Pulmonary artery endothelial cell (primary cell): Measurements from ENCODE around the gene SHPK. TPM values are rescaled to one million over a fixed set of nuclear protein-coding genes. Genes with fewer than 3 reads are reported as not detected.
A peak's percentile ranks its signal among the peaks of the same experiment; 100 is the strongest.

Experiments
- DNase-seq: peaks from one replicate; pipeline ENCODE4 v3.0.0-alpha.2; 2011; ENCODE audit warnings: low read depth, low spot score
- total RNA-seq: library from RNA; depleted of rRNA; stranded (reverse); fragments of >200 nt; gene quantifications from 2 replicates; pipeline ENCODE4 v1.2.3, GENCODE V29; 2014

Gene SHPK, protein sequence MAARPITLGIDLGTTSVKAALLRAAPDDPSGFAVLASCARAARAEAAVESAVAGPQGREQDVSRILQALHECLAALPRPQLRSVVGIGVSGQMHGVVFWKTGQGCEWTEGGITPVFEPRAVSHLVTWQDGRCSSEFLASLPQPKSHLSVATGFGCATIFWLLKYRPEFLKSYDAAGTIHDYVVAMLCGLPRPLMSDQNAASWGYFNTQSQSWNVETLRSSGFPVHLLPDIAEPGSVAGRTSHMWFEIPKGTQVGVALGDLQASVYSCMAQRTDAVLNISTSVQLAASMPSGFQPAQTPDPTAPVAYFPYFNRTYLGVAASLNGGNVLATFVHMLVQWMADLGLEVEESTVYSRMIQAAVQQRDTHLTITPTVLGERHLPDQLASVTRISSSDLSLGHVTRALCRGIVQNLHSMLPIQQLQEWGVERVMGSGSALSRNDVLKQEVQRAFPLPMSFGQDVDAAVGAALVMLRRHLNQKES
- 19.5 and 21.8 TPM in 2 replicates for total RNA-seq

DNA sequence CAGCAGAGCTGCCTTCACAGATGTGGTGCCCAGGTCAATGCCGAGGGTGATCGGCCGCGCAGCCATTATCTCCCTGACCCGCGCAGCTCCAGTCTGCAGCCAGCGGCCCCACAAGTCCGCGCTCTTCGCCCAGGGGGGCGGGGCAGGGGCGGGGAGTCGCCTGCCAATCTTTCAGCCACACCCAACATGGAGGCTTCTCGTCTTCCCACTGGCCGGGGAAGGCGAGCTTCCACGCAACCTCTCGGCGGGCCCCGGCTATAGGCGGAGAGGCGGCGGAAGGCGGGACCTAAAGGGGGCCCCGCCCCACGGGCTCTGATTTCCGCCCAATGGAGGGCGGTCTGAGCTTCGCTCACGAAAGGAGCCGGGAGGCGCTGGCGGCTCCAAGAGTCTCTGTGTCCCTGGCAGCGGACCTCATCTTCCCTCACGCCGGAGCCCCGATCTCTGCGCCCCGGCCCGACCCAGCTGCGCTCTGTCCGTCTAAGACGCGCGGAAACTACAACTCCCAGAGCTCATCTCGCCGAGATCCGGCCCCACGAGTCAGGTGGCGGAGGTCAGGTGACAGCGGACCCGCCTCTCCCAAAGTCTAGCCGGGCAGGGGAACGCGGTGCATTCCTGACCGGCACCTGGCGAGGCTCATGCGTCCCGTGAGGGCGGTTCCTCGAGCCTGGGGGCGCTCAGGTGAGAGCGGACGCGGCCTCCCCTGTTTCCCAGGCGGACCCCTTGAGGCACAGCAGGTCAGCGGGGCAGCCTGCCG lies at the start of gene SHPK, which contains the start of gene CTNS:
Gene SHPK (minus strand): TSS at position 97 of the 754 bp plus-strand sequence. CDS start 31 bp downstream, at position 66.
Gene CTNS (plus strand): TSS at position 607 of the 754 bp plus-strand sequence. CDS start 3,447 bp downstream, outside the sequence.
- peak; percentile 85 for DNase-seq

DNA sequence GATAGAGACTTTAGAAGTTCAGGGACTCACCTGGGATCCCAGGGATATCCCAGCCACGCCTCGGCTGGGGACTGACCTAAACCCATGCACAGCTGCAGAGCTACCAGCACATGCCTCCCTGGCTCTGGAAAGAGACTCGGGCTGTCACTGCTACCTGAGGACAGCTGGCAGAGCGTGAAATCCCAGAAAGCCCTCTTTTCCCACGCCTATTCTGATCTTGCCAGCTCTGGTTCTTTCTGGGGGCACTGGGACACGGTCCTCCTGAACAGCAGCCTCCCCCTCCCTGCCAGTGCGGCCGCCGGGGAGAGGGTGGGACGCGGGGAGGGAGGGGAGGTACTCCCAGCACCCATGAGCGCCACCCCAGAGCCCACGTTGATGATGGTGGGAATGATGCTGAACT lies 49.1 kb upstream of the SHPK start:
- no peak for DNase-seq

DNA sequence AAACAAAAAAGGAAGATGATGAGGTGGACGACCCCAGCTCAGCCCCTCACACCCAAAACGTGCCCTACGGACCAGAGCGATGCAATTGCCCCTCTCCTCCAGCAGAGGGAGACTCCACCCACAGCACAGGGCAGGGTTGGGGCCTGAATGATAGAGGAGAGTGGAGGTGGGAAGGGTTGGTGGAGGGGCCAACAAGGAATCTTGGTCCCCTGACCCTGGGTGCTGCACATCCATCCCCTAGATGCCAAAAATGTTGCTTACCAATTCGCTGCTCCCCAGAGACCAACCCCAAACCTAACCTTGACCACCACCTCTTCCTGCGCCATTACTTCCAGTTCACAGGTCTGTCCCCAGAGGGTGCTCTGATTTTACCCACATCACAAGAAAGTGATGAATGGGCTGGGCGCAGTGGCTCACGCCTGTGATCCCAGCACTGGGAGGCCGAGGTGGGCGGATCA lies 47.0 kb upstream of the SHPK start:
- no peak for DNase-seq

DNA sequence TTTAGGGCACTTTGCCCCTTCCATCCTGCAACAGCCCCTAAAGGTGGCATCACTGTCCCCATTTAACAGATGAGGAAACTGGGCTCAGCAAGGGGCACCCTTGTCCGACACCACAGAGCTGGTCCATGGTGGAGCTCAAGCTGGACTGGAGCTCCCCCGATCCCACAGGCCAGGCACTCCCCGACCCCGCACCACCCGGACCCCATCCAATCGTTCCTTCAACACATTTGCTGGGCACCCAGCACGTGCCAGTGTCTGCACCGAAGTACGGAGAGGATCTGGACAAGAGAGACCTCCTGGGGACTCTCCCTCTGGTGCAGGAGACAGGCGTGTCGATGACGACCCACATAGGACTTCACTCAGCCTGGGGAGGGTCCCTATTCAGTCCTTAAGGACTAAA lies 46.0 kb upstream of the SHPK start:
- DNase-seq, result no peak

DNA sequence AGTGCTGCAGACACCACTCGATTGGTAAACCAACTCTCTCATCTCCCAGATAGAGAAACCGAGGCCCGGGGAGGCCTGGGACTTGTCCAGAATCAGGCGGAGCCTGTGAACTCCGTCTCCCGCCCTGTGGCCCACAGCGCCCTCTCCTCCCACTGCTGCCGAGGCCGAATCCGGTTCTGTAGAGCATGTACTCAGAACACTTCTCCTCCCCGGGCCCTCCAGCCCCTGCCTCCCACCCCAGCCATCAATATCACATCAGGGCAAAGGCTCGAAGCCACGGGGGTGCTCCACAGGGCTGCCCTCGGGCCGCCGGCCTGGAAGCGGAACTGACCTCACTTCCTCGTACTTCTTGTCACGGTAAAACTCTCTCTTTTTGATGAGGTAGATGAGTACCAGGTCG lies 45.5 kb upstream of the SHPK start:
- no peak for DNase-seq

DNA sequence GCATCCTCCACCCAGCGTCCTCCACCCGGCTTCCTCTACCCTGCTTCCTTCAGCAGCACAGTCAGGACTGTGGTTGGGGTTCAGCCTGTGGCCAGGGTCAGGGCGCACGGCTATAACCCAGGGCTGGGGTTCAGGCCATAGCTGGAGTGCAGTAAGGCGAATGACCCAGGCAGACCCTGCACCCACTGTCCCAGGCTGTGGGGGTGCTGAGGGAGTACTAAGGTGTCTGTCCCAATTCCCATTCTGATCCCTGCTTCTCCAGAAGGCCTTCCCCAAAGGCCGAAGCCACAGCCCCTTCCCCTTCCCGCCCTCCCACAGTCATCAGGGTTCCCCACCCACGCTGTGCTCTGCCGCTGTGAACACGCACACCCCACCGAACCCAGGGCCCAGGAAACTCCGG lies 45.0 kb upstream of the SHPK start:
- DNase-seq, result no peak

DNA sequence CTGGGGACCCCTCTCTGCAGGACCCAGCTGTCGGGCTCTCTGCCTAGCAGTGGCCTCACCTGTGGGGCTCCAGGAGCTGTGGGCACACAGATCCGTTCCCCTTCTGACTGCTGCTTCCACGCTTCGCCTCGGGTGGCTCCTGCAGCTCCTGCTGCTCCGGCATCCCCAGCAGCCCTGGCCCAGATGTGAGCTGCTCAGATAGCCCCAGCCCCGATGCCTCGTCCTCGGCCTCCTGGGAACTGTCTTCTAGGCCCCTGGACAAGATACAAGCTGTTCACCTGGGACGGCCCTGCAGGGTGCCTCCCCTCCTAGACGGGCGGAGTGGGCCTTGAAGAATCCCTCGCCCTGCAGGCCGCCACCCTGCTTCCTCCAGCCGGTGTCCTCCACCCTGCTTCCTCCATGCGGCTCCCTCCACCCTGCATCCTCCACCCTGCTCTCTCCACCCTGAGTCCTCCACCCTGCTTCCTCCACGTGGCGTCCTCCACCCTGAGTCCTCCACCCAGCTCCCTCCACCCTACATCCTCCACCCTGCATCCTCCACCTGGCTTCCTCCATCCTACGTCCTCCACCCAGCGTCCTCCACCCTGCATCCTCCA lies 43.6 kb upstream of the SHPK start:
- DNase-seq, result no peak

DNA sequence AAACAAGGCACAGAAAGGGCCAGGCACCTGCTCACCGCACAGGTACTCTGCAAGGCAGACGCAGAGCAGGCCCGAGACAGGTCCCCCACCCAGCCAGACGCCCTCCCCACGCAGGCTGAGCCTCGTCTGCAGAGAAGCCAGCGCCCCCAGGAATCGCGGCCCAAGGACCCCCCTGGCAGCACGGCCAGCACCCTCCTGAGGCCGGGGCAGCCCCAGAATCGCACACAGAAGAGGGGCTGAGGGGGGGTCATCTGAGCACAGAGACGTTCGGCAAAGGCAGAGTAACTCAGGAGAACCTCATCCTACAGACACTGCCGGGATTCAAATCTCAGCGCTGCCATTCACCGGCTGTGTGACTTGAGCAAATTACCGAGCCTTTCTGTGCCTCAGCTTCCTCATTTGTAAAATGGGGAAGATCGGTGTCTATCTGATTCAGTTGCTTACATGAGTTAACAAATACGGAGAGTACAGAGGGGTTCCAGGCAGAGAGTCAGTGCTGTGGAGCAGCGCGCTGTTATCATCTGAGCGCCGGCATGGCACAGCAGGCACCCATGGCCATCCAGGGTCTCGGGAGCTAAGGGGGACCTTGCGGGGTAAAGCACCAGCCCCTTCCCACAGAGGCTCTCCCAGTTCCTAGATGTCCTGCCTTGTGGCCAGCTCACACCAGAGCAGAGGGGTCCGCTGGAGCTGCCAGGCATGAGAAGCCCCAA lies 42.9 kb upstream of the SHPK start:
- no peak for DNase-seq

DNA sequence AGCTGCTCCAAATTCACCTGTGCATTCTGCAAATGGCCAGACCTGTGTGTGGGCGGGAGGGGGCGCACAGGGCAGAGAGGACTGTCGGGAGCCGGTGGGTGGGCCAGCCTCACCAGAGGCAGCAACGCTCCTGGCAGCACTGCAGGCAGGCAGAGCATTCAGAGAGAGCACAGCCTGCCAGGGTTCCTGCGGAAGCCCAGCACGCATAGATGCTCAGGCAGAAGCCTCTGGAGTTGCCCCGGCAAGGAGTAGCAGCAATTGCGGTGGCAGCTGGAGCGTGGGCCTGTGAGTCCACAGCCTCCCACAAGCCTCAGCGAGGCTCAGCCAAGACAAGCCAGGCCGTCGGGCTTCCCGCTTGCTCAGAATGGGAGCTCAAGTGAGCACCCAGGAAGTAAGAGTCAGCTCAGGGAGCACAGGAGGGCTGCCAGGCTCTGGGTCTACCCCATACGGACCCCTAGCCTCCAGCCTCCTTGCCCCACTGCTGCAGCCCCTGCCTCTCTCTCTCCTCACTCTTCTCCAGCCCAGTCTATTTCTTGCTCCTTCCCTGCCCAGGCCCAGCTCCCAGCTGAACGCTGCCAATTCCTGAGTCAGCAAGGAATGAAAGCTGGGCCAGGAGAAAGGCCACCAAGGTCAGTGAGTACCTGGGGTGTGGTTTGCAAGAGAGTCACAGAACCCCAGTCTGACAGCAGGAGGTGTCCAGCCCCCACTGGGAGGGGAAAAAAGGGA lies 42.2 kb upstream of the SHPK start:
- no peak for DNase-seq

DNA sequence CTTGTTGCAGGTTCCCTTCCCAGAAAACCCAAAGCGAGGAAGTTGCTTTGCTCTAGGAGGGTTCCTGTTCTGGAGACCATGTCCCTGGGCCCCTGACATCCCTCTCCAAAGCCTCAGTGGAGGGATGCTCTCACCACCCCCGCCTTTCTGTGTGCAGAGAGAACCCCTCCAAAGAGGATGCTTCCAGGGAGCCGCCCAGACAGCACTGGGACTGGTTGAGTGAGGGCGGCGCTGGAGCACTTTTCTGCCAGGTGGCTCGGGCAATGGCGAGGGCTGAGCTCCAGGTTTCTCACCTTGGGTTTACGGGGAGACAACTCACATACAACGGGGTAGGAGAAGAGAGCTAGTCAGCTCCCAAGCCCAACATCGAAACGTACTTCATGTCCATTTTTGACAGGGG lies 39.8 kb upstream of the SHPK start:
- DNase-seq, result no peak

DNA sequence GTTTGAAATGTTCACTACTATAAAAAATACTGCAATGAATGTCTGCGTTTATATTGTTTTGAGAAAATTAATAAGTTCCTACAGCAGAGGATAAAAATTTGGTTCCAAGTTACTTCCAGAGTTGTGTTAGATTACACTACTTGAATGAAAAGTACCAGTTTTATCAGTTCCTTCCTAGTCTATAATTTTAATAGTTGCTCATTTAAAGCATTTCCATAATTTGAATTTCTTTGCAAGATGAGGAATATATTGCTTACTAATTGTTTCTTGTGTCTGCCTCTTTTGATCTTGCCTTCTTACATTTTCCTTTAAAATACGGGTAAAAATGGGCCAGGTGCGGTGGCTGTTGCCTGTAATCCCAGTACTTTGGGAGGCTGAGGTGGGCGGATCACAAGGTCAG lies 36.5 kb upstream of the SHPK start:
- no peak for DNase-seq

DNA sequence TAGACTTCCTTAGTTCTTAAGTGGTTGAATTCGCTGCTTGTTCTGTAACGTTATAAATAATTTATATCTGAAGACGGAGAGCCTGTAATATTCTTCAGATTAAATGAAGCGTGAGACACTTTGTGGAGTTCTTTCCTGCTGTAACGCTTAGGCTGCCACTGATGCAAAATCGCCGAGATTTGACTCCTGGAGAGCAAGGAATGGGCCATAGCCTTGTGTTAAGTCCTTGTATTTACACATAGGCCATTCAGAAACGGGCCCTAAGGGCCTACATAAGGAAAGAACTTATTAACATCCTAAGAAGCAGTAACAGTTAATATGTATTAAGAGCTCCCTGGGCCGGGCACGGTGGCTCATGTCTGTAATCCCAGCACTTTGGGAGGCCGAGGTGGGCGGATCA lies 33.5 kb upstream of the SHPK start:
- DNase-seq, result no peak

DNA sequence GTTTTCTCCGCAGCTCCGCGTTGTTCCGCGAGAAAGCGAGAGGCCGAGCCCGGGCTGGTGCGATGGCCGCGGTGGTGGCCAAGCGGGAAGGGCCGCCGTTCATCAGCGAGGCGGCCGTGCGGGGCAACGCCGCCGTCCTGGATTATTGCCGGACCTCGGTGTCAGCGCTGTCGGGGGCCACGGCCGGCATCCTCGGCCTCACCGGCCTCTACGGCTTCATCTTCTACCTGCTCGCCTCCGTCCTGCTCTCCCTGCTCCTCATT lies 33.0 kb upstream of the SHPK start:
- no peak for DNase-seq

DNA sequence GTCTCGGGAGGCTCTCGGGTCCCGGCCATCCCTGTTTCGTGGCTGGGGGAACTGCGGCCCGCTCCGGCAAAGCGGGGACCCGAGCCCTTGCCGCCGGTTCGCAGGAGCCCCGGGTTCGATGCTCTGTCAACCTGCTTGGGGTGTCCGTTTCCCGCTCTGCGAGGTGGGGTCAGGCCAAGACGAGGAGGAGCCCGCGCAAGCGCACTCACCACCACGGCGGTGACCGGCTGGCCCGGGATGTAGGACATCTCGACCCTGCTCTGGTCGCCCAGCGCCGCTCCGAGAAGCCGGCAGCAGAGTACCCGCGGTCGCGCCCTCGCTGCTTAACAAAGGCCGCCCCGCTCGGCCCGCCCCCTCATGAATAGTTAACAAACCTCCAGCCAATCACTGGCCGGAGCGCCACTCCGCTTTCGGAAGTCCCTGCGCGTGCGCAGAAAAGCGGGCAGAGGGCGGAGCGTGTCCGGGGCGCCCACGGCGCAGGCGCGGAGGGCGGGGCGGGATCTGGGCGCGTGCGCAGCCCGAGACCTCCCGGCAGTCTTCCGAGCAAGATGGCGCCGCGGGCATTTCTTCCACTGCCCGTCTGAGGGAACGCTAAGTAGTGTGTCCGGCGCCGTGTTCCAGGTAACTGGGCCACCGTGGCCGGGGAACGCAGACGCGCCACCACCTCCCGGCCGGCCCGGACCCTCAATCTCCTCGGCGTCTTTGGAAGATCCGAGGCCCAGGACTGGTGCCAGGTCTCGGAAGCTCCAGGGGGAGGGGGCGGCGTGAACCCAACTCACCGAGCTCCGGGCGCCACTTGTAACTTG lies 32.4 kb upstream of the SHPK start, which contains the start of the genes EMC6 and TAX1BP3:
Gene EMC6 (plus strand): TSS at position 534 of the 806 bp plus-strand sequence. CDS start 335 bp downstream, outside the sequence.
Gene TAX1BP3 (minus strand): TSS at position 300 of the 806 bp plus-strand sequence. CDS start 52 bp downstream, at position 248.
- DNase-seq, result peak; percentile 88

DNA sequence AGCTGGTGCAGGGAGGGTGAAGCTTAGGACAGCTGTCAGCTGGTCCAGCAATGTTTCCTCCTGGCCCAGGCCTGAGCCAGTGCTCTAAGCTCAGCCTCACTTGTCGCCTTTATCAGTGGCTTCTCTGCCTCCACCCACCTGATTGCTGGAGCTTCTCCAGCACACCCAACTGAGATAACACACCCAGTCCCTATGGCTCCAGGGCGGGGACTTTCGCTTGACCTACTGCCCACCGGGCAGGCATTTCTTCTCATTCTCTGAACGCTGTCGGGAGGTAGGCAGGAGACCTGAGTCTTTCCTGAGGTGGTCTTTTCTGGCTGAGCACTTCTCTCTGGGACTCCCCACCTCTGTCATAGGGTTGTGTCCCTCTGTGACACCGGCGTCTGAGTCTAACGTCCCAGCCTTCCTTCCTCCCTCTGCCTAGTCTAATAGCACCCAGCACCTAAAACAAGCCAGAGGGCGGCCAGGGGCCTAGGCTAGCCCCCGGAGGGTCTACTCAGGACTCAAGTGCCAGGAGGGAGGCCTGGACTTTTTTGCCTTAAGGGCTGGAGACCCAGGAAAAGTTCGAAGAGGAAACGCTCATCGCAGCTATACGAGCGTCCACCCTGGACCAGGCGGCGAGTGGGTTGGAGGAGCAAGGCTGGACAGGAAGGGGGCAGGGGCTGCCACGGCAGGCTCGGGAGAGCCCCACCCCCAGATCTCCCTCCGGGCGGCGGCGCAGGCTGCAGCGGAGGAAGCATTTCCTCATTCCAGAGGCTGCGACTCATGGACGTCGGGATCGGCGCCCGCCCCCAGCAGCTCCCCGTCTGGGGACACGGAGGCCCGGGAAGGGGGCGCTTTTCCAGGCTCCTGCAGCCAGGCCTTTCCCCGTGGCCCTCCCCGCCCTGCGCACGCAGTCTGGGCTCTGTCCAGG lies 31.6 kb upstream of the SHPK start:
- DNase-seq, result peak; percentile 78

DNA sequence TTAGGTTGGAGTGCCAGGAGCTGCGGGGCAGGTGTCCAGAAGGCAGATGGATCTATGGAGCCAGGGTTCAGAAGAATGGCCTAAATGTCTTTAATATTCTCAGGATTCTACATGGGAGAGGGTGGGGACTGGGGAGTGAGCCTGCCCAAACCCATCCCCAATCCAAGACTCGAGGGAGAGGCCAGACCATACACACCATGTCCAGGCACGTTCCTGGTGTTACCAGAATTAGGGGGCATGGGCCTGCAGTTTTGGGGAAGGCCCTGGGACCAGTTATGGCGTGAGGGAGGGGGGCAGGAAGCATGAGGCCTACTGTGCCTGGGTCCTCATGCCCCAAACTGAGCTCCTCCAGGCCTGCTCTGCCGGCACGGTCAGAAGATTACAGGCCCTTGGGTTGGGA lies 30.5 kb upstream of the SHPK start:
- DNase-seq, result no peak

DNA sequence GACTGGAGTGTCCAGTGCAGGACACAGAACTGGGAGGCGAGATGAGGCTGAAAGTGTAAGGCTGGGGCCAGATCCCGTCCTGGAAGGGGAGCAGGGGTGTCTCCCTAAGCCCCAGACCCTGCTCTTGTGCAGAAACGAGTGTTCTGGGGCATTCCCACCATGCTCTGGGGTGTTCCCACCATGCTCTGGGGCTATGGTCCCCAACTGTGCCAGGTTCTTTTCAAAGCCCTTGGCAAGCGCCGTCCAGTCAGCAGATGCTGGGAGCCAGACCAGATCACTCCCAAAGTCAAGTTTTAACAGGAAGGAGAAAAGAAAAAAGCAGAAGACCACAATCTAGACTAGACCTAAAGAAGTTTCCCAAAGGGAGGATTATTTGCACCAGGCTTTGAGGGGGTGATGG lies 29.8 kb upstream of the SHPK start:
- DNase-seq, result no peak

DNA sequence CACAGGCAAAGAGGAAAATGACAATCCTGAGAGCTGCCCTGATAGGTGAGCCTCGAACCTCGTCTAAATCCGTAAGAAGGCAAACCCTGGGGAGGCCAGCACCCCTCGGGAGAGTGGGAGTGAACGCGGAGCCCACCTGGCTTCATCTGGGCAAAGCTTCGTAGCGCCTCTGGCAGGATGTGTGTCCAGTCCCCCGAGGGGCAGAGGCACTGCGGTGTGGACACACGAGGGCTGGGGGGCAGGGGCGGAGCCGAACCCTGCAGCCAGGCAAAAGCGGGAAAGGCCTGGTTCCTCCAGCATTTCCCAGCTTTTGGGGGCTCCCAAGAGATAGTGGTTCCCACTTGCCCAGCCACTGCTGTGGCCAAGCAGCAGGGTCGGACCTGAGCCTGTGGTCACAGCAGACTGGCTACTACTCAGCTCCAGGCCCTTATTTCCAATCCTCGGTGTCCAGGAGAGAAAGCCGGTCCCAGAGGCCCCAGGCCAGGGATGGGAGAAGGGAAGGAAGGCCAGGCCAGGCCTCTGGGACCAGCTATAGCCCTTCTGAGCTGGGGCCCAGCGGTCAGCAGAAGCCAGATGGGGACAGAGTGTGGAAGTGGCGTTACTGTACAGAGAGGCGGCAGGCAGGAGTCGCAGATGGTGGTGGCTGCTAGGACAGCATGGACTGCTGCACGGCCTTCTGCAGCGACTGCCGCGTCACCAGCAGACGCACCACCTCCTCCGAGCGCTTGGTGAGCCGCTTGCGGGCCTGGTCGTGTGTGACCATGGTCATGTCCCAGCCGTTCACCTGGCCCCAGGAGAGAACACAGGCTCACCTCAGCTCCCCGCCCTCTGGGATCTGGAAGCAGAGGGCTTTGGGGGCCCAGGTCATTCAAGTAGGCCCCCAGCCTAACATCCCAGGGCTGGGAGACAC lies 27.3 kb upstream of the SHPK start:
- no peak for DNase-seq
